Breast epithelium (tissue), 4 donors: ENCODE results near the gene CD93. TPM values are rescaled to one million over a fixed set of nuclear protein-coding genes. Genes with fewer than 3 reads are reported as not detected.

ENCODE experiments used
- DNase-seq, 2 donors: peaks; one replicate each; pipeline ENCODE4 v3.0.0-alpha.2; 2019; ENCODE audit warnings: low spot score in 2 of 2
- H3K27ac ChIP-seq, 2 donors: fragments of 200-600 bp; sonication (generic) in 1 of 2; one replicate each; pipeline ENCODE4 v1.5.1; 2016 to 2019; ENCODE audit warnings: mild to moderate bottlenecking in 1 of 2
- H3K27me3 ChIP-seq, 2 donors: fragments of 200-600 bp; sonication (generic) in 1 of 2; one replicate each; pipeline versions ENCODE4 v1.5.1 to v1.6.0; 2017 to 2019; ENCODE audit warnings: control low read depth in 1 of 2, mild to moderate bottlenecking in 1 of 2
- H3K36me3 ChIP-seq: fragments of 200-600 bp; one replicate; pipeline ENCODE4 v1.5.1; 2019
- H3K4me1 ChIP-seq, 2 donors: fragments of 200-600 bp; sonication (generic); one replicate each; pipeline ENCODE4 v1.5.1; 2016 to 2019; ENCODE audit warnings: control low read depth in 1 of 2
- H3K4me3 ChIP-seq, 3 donors: fragments of 200-600 bp; sonication (generic); 1 replicate in 2 of 3; 2 replicates in 1 of 3; pipeline ENCODE4 v1.5.1; 2016 to 2019; ENCODE audit warnings: mild to moderate bottlenecking in 3 of 3, moderate library complexity in 2 of 3
- H3K9me3 ChIP-seq, 2 donors: fragments of 200-600 bp; sonication (generic) in 1 of 2; one replicate each; pipeline ENCODE4 v1.5.1; 2016 to 2019; ENCODE audit warnings: control low read depth in 1 of 2
- CTCF ChIP-seq, 3 donors: fragments of 450-650 bp; IDR thresholded peaks; one replicate each; pipeline ENCODE4 v1.5.1; 2016 to 2017; ENCODE audit warnings: antibody characterized with exemption in 3 of 3, mild to moderate bottlenecking in 3 of 3, moderate library complexity in 3 of 3
- POLR2A ChIP-seq: fragments of 450-650 bp; IDR thresholded peaks from one replicate; pipeline ENCODE4 v1.6.1; 2016; ENCODE audit warnings: antibody characterized with exemption, mild to moderate bottlenecking, moderate library complexity
- POLR2AphosphoS5 ChIP-seq, 3 donors: sonication (generic); formaldehyde crosslinking; IDR thresholded peaks; one replicate each; pipeline ENCODE4 v1.6.1; 2017; ENCODE audit warnings: antibody characterized with exemption in 3 of 3
- intact Hi-C: fragments of 100-400 bp; cut with DNase I; formaldehyde crosslinking; loops from one replicate; pipeline ENCODE4 v1.15.1; 2023; ENCODE audit warnings: low total_unique reads
- total RNA-seq, 3 donors: library from RNA; depleted of rRNA; stranded (reverse); fragments of >200 nt; gene quantifications; one replicate each; pipeline ENCODE4 v1.1.0, GENCODE V29; 2016

The CD93 gene
- total RNA-seq, 3 donors from 2014 or later = 19.2 to 64.9 (median 36.5) TPM

DNA sequence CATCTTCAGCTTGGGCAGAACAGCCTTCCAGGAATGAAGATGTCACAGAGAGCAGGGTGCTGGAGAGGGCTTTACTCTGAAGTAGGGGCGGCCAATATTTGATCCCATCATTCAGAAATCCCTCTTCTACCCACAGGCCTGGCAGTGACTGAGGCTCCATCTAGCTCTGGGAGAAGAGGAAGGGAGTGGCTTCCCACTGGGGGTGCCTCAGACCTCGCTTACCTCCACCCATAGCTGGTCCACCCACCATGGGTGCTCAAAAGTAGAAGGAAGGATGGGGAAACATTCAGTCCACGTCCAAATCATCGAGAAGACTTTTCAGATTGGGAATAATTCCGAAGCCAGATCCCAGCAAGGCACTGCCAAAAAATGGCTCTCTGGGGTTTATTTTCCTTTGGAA, 24.9 kb downstream of the CD93 start:
- DNase-seq = no peak
- Histone ChIP-seq H3K9me3 (no peaks in the 10 kb centered on the region), H3K27ac (peak overlapping the region in 1 of 2 donors; percentile 60), H3K4me1 (no peaks in the 10 kb centered on the region), H3K4me3 (peak overlapping the region in 1 of 3 donors; percentile 1), H3K27me3 (no peaks in the 10 kb centered on the region), H3K36me3 (no peaks in the 10 kb centered on the region)
- TF ChIP-seq POLR2AphosphoS5 (IDR thresholded peaks at IDR 0.05) (no peak), CTCF (IDR thresholded peaks at IDR 0.05) (no peak), POLR2A (no peak)
- intact Hi-C loops = no loop called here

GRCh38 chr20:23060629-23061028, 25.5 kb downstream of the CD93 start:
- H3K9me3 ChIP-seq = no peaks in the 10 kb centered on the region
- no peak overlapping the region for H3K4me3 ChIP-seq
- H3K27ac ChIP-seq = peak overlapping the region in 1 of 2 donors; percentile 60
- intact Hi-C loops = no loop called here
- H3K4me1 ChIP-seq = no peaks in the 10 kb centered on the region
- DNase-seq = no peak
- no peaks in the 10 kb centered on the region for H3K27me3 ChIP-seq
- TF ChIP-seq CTCF (IDR thresholded peaks at IDR 0.05) = no peak
- no peak for TF ChIP-seq POLR2A
- no peak for TF ChIP-seq POLR2AphosphoS5 (IDR thresholded peaks at IDR 0.05)
- no peaks in the 10 kb centered on the region for H3K36me3 ChIP-seq

DNA sequence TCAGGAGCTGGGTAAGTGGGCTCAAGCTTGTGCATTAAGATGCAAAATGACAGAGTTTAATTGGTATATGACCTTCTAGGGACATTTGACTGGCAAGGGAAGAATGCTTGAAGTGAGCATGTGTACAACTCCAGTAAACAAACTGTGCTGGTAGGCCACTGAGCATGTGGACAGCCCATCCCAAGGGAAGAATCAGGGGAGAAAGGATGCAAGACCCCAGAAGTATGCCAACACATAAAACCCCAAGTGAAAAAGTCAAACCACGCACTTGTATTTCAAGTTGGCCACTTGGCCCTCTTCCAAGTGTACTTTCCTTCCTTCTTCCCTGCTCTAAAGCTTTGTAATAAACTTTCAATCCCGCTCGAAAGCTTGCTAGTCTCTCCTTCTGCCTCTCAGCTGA, 26.3 kb downstream of the CD93 start:
- DNase-seq = no peak
- no peaks in the 10 kb centered on the region for H3K36me3 ChIP-seq
- H3K4me3 ChIP-seq = no peak overlapping the region
- H3K27me3 ChIP-seq = no peaks in the 10 kb centered on the region
- H3K9me3 ChIP-seq = no peaks in the 10 kb centered on the region
- no peak overlapping the region for H3K27ac ChIP-seq
- intact Hi-C loops = no loop called here
- H3K4me1 ChIP-seq = no peaks in the 10 kb centered on the region
- no peak for TF ChIP-seq POLR2AphosphoS5 (IDR thresholded peaks at IDR 0.05)
- TF ChIP-seq POLR2A = no peak
- no peak for TF ChIP-seq CTCF (IDR thresholded peaks at IDR 0.05)

DNA sequence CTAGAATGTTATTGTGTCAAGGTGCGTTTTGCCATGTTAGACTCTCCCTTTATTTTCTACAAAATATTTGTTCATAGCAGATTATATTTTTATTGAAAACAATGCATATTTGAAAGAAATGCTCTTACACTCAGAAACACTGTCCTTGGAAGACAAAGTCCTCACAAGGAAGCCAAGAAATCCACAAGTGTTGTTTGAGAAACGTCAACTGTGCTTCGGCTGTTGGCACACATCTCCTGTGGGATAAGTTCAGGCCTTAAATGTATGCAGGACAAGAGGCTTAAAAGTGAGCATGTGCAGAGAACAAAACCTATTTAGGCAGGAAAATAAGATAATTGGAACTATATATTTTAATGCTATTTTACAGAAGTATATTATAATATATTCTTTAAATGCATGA, 27.1 kb downstream of the CD93 start:
- TF ChIP-seq CTCF (IDR thresholded peaks at IDR 0.05) (no peak), POLR2AphosphoS5 (IDR thresholded peaks at IDR 0.05) (no peak), POLR2A (no peak)
- Histone ChIP-seq H3K36me3 (no peaks in the 10 kb centered on the region), H3K27ac (no peak overlapping the region), H3K9me3 (no peaks in the 10 kb centered on the region), H3K4me1 (no peaks in the 10 kb centered on the region), H3K4me3 (no peak overlapping the region), H3K27me3 (no peaks in the 10 kb centered on the region)
- no peak for DNase-seq
- intact Hi-C loops = no loop called here

- no peak for DNase-seq
- no peaks in the 10 kb centered on the region for H3K27me3 ChIP-seq
- TF ChIP-seq CTCF (IDR thresholded peaks at IDR 0.05) (no peak), POLR2AphosphoS5 (IDR thresholded peaks at IDR 0.05) (no peak), POLR2A (no peak)
- H3K4me1 ChIP-seq = no peaks in the 10 kb centered on the region
- intact Hi-C loops = no loop called here
- H3K9me3 ChIP-seq = no peaks in the 10 kb centered on the region
- H3K27ac ChIP-seq = no peak overlapping the region
- no peaks in the 10 kb centered on the region for H3K36me3 ChIP-seq
- no peak overlapping the region for H3K4me3 ChIP-seq
These were observed 27.9 kb downstream of the CD93 start for GRCh38 chr20:23058240-23058639.
